Activated effector memory CD4-positive, alpha-beta T cell treated with Interleukin-2 at 50 U/mL for 16 hours (primary cell): Measurements from ENCODE around the gene NOTUM.

Source experiments
- DNase-seq: peaks from one replicate; pipeline ENCODE4 v3.0.0-alpha.2; 2020

NOTUM gene

GRCh38 chr17:81976332-81977210 is 15.6 kb upstream of the NOTUM start:
- no peak for DNase-seq

DNA sequence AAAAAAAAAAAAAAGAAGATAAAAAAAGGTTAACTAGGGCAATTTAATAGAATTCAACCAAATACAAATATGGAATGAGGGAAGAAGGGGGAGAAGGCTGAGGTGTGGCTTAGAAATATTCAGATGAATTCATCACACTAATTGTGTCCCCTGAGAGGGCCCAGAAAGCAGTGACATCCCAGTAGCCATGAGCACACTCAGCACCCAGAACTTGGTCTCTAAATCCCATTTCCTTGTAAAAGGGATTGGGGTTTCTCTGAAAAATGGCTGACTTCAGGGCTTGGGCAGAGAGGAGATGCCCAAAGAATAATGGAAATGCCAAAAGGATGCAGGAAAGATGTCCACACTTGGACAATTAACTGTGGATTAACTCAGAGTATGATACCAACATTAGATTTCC is 12.4 kb upstream of the NOTUM start:
- DNase-seq = no peak

DNA sequence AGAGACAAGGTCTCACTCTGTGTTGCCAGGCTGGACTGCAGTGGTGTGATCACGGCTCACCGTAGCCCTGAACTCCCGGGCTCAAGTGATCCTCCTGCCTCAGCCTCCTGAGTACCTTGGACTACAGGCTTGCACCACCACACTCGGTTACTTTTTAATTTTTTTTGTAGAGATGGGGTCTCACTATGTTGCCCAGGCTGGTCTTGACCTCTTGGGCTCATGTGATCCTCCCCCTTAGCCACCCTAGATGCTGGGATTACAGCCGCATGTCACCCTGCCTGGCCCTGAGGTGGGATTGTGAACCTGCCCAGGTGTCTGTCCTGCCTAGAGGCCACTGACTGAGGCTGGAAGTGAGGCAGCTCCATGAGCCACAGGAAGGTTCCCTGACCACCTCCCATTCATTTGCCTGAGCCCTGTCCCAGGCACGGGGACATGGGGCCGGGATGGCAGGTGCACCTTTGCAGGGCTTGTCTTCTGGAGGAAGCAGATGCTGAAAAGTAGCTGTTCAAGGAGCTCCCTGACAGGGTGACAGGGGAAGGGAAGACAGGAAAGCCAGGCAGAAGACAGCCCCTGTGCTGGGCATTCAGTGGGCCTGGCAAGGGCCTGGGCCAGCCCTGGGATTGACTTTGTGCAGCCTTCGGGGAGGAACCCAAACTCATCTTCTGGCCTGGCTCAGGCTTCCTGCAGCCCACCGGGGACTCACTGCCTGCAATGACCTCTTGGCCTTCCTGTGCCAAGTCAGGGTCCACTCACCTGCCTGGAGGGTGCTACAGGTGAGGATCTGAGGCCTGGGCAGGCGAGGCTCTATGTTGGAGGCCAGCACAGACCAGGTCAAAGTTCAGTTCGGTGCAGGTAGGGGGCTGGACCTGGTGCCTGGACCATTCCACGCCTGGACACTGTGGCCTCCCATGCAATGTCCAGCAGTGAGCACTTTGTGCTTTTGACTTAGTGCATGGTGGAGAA is 8.1 kb upstream of the NOTUM start:
- DNase-seq = no peak

DNA sequence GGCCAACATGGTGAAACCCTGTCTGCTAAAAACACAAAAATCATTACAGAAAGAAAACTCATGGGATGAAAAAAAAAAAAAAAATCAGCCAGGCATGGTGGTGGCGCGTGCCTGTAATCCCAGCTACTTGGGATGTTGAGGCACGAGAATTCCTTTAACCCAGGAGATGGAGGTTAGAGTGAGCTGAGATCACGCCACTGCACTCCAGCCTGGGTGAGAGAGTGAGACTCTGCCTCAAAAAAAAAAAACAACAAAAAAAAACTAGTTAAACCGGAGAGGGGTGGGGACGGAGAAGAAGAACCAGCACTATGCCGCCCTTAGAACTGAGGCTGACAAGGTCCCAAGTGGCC is 7.4 kb upstream of the NOTUM start:
- no peak for DNase-seq

- DNase-seq = peak; percentile 82
Observed at GRCh38 chr17:81967533-81968395, 6.8 kb upstream of the NOTUM start.

- DNase-seq = no peak
Observed at GRCh38 chr17:81967244-81967532, 6.2 kb upstream of the NOTUM start.

DNA sequence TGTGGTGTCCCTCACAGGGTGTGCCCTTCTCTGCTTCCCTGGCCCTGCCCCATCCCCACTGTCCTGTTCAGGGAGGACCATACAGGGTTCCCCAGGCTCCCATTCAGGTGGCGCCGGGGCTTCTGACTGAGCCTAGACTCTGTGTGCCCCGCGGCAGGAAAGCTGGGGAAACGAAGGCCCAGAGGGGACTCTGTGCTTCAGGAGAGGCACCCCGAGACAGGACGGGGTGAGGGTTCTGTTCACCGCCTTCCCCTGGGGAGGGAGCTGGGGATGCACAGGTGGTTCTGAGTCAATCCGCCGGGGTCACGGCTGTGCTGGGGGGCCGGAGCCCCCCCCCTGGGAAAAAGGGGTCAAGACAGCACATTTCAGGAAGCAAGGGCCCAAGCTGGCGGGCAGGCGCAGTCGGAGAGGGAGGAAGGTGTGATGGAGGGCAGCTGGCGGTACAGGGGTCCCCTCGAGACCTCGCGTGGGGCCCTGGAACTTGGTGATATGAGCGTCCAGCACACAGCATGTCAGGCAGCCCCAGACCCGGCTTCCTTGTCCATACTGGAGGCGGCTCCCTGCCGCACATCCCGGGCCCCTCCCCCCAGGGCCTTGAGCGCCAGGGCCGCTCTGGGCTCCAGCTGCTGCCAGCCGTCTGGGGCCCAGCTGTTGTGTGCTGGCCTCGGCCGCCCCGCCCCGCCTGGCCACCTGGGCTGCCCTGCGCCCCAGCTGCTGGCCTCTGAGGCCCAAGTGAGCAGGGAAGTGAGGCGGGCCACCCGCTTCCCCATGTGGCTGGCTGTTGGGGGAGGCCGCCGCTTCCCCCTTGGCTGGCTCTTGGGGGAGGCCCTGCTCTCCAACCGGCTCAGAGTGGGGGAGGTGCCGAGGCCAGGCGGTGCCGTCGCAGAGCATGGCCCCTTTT is 5.6 kb upstream of the NOTUM start:
- no peak for DNase-seq

DNA sequence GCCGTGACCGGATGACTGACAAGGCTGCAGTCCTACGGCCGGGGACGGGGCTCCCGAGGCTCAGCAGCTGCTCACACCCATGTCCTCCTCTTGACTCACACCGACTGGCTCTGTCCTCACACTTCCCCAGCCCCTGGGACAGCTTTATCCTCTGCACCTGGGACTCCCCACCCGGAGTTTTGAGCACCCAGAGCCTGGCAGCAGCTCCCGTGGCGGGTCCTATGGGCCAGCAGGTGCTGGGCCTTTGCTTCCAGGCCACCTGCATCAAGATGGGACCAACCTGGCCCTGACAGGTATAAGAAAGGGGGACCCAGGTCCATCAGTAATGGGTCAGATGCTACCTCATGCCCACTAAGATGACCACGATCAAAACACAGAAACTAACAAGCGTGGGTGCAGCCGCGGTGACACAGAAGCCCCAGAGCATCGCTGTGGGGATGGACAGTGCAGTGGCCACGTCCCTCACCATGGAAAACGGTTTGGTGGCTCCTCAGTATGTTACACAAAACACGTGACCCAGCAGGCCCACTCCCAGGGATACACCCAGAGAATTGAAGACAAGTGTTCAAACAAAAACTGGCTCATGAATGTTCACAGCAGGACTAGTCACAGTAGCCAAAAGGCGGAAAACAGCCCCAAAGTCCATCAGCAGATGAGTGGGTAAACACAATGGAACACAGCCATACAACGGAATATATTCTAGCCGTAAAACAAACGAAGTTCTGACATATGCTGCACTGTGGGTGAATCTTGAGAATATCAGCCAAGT is 3.3 kb upstream of the NOTUM start:
- DNase-seq = no peak

- DNase-seq = no peak
Observed at GRCh38 chr17:81962499-81963441, 1.8 kb upstream of the NOTUM start.

- DNase-seq = no peak
Observed at GRCh38 chr17:81961521-81962498, 823 bp upstream of the NOTUM start.

DNA sequence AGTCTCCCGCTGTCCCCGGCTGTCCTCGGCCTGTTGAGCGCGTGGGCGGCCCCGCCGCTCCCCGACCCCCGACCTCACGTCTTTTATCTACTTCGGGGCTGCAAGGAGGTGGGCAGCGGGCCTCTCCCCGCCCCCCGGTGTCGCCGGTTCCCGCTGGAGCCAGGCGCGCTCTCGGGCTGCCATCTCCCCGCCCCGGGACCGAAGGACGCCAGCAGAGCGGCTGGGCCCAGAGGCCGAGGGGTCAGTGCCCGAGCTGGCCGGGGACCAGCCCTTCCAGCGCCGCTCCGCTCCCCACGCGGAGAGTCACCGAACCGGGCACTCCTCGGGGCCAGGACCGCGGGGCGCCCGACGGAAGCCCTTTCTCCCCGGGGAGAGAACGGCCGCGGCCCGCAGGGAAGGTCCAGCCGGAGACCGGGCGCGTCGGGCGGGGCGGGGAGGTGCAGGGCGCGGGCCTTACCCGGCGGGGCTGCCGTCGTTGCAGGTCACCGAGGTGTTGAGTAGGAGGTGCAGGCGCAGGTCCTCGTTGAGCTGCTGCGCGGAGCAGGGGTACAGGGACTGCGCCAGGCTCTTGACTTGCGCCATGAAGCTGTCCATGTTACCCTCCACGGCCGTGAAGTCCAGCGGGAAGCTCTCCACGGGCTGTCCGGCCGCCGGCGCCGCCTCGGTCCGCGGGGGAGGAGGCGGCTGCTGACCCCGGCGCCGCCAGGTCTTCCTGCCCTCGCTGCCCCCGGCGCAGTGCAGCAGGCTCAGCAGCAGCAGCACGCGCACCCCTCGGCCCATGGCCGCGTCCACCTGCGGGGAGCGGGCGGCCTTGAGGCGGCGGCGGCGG is 643 bp downstream of the NOTUM start:
- DNase-seq = no peak

DNA sequence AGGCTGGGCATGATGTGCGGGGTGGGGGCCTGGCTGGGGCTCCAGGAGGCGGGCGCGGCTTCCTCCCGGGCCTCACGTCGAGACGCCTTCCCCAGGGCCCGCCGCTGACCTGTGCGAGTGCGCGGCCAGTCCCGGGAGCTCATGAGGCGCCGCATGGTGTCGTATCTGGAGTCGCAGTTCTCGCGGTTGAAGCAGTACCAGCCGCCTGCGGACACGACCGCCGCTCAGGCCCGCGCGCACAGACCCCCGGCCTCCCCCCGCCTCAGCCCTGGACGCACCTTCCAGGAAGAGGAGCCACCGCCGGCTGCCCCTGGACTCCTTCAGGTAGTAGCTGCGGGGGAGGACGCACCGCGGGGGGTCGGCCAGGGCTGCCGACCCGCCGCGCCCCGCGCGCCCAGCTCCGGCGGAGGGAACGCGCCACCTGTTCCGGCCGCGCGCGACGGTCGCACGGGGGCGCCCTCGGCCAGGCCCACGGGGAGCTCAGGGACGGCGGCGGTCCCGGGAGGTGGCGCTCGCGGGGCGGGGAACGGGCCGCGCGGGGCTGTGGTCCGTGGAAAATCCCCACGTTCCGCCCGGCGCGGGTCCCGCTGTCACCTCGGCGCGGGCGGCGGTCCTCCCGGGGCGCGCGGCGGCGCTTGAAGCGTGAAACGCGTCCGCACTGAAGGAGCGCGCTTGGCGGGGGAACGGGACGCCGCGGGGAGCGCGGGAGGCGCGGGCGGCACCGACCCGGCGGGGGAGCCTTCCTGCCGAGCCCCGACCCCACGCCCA is 1.4 kb downstream of the NOTUM start:
- peak; percentile 74 for DNase-seq

DNA sequence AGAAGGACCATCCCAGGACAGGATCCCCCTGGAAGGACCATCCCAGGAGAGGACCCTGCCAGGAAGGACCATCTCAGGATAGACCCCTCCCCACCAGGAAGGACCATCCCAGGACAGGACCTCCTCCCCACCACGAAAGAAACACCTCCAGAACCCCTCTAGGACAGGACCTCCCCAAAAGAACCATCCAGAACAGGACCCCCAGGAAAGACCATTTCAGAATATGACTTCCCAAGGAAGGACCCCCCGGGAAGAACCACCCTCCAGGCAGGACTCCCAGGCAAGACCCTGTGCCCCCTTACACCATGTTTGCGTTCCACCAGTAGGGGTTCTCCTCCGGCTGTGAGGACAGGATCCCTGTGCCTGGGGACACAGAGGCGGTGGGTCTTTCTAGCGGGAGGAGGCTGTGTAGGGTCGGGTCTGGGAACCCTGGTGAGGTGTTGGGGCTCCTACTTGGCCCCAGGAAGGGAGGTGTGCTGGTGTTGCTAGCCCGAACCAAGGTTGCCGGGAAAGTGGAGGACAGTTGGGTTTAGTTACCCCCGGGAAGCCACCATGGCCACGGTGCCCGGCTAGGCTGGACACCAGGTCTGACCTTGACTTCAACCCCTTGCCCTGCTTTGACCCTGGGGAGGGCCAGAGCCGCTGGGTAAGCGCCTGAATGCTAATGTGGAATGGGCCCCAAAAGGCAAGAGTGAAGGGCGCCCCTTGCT is 2.2 kb downstream of the NOTUM start:
- no peak for DNase-seq

DNA sequence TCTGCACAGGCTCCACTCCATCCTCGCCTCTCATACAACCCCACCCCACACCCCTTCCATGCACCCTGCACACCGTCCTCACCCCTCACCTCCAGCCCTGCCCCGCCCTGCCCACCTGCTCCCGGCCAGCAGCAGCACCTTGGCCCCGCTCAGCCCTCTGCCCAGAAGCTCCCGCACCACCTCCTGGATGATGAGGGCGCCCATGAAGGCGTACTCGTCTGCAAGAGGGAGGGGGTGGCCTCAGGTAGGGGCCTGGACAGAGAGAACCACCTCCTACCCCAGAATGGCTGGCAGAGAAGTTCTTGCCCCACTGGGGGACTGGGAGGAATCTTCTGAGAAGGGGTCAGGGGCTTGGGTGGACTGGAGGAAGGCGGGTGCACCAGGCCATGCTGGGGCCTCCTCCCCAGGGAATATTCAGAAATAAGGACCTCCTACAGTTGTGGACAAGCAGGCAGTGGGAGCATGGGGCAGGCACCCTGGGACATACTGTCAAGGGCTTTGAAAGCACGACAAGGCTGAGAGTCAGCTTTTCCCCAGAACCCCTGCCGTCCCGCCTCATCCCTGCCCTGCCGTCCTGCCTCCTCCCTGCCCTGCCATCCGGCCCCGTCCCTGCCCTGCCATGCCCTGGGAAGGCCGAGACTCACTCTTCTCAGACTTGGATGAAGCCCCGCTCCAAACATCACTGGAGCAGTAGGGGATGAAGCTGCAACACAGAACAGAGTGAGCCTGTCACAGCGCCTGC is 3.1 kb downstream of the NOTUM start:
- no peak for DNase-seq
